Activated CD4-positive, alpha-beta T cell treated with anti-CD3 and anti-CD28 coated beads, Interleukin-2, amount 50 U/mL, for 24 hours (primary cell): ENCODE measurements around the gene USP27X.

Experiments
- DNase-seq, 2 donors: peaks; one replicate each; pipeline ENCODE4 v3.0.0-alpha.2; 2020; ENCODE audit warnings: low read depth in 1 of 2, low spot score in 1 of 2

Gene USP27X

GRCh38 chrX:49878834-49879655, at the start of gene USP27X:
TSS of gene USP27X (plus strand) at chrX:49879484. CDS start at chrX:49880308, 824 bp downstream.
- peak; percentile 40 to 43 for DNase-seq

- no peak for DNase-seq
Measured at GRCh38 chrX:49838374-49838773, 40.9 kb upstream of the USP27X start.

GRCh38 chrX:49840679-49841078, 38.6 kb upstream of the USP27X start:
- DNase-seq, result peak in 1 of 2 donors; percentile 27

- DNase-seq, result no peak
Measured at GRCh38 chrX:49842621-49843020, 36.7 kb upstream of the USP27X start.

- no peak for DNase-seq
Measured at GRCh38 chrX:49844611-49845010, 34.7 kb upstream of the USP27X start.

GRCh38 chrX:49845701-49846403, 33.4 kb upstream of the USP27X start:
- no peak for DNase-seq

- no peak for DNase-seq
Measured at GRCh38 chrX:49846522-49846921, 32.8 kb upstream of the USP27X start.

GRCh38 chrX:49848275-49848674, 31.0 kb upstream of the USP27X start:
- no peak for DNase-seq

- DNase-seq, result no peak
Measured at GRCh38 chrX:49850028-49850427, 29.3 kb upstream of the USP27X start.

- DNase-seq, result no peak
Measured at GRCh38 chrX:49853661-49854060, 25.6 kb upstream of the USP27X start.

- DNase-seq, result no peak
Measured at GRCh38 chrX:49856819-49857218, 22.5 kb upstream of the USP27X start.

GRCh38 chrX:49858341-49858740, 20.9 kb upstream of the USP27X start:
- DNase-seq, result no peak

GRCh38 chrX:49859491-49859890, 19.8 kb upstream of the USP27X start:
- no peak for DNase-seq

GRCh38 chrX:49860867-49861535, 18.3 kb upstream of the USP27X start:
- no peak for DNase-seq

- no peak for DNase-seq
Measured at GRCh38 chrX:49862093-49862492, 17.2 kb upstream of the USP27X start.

- no peak for DNase-seq
Measured at GRCh38 chrX:49868739-49869138, 10.5 kb upstream of the USP27X start.

- DNase-seq, result no peak
Measured at GRCh38 chrX:49876750-49877149, 2.5 kb upstream of the USP27X start.

GRCh38 chrX:49877397-49878101, 1.7 kb upstream of the USP27X start:
- DNase-seq, result no peak

GRCh38 chrX:49878128-49878833, 1.0 kb upstream of the USP27X start:
- no peak for DNase-seq

GRCh38 chrX:49879656-49880277, 483 bp downstream of the USP27X start:
- DNase-seq, result no peak
